ENCODE data around the gene FAM13A.

DNA sequence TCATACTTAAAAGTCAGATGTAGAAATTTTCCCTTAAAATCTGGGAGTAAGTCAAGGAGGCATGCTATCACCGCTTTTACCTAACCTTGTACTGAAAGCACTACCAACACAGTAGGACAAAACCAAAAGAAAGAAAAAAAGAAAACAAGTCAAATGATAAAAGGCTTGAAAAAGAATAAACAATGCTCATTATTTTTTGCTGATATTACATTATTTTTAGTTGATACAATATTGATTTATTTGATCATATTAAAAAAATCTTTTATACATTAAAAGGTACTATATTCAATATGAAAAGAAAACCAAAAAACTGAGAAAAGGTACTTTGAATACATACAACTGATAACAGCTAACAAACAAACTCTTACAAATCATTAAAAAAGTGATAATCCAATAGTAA lies 164.3 kb downstream of the FAM13A start:
- TF ChIP-seq, protein P1, sequence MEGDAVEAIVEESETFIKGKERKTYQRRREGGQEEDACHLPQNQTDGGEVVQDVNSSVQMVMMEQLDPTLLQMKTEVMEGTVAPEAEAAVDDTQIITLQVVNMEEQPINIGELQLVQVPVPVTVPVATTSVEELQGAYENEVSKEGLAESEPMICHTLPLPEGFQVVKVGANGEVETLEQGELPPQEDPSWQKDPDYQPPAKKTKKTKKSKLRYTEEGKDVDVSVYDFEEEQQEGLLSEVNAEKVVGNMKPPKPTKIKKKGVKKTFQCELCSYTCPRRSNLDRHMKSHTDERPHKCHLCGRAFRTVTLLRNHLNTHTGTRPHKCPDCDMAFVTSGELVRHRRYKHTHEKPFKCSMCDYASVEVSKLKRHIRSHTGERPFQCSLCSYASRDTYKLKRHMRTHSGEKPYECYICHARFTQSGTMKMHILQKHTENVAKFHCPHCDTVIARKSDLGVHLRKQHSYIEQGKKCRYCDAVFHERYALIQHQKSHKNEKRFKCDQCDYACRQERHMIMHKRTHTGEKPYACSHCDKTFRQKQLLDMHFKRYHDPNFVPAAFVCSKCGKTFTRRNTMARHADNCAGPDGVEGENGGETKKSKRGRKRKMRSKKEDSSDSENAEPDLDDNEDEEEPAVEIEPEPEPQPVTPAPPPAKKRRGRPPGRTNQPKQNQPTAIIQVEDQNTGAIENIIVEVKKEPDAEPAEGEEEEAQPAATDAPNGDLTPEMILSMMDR (CRISPR knock-in tag; IDR thresholded peaks at IDR 0.05) = no peak
- TF ChIP-seq, protein P2, sequence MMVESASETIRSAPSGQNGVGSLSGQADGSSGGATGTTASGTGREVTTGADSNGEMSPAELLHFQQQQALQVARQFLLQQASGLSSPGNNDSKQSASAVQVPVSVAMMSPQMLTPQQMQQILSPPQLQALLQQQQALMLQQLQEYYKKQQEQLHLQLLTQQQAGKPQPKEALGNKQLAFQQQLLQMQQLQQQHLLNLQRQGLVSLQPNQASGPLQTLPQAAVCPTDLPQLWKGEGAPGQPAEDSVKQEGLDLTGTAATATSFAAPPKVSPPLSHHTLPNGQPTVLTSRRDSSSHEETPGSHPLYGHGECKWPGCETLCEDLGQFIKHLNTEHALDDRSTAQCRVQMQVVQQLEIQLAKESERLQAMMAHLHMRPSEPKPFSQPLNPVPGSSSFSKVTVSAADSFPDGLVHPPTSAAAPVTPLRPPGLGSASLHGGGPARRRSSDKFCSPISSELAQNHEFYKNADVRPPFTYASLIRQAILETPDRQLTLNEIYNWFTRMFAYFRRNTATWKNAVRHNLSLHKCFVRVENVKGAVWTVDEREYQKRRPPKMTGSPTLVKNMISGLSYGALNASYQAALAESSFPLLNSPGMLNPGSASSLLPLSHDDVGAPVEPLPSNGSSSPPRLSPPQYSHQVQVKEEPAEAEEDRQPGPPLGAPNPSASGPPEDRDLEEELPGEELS (CRISPR knock-in tag; IDR thresholded peaks at IDR 0.05) = no peak
- TF ChIP-seq, protein P3, sequence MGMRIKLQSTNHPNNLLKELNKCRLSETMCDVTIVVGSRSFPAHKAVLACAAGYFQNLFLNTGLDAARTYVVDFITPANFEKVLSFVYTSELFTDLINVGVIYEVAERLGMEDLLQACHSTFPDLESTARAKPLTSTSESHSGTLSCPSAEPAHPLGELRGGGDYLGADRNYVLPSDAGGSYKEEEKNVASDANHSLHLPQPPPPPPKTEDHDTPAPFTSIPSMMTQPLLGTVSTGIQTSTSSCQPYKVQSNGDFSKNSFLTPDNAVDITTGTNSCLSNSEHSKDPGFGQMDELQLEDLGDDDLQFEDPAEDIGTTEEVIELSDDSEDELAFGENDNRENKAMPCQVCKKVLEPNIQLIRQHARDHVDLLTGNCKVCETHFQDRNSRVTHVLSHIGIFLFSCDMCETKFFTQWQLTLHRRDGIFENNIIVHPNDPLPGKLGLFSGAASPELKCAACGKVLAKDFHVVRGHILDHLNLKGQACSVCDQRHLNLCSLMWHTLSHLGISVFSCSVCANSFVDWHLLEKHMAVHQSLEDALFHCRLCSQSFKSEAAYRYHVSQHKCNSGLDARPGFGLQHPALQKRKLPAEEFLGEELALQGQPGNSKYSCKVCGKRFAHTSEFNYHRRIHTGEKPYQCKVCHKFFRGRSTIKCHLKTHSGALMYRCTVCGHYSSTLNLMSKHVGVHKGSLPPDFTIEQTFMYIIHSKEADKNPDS (CRISPR knock-in tag; IDR thresholded peaks at IDR 0.05) = no peak
- no peak for TF ChIP-seq EHMT2 (IDR thresholded peaks at IDR 0.05; ENCODE audit: borderline replicate concordance, low read depth, low read length)
- TF ChIP-seq ZNF558 (CRISPR knock-in tag; IDR thresholded peaks at IDR 0.05; ENCODE audit: borderline replicate concordance) = no peak
- no peak for TF ChIP-seq JUND (CRISPR knock-in tag; IDR thresholded peaks at IDR 0.05)
- TF ChIP-seq, protein P4, sequence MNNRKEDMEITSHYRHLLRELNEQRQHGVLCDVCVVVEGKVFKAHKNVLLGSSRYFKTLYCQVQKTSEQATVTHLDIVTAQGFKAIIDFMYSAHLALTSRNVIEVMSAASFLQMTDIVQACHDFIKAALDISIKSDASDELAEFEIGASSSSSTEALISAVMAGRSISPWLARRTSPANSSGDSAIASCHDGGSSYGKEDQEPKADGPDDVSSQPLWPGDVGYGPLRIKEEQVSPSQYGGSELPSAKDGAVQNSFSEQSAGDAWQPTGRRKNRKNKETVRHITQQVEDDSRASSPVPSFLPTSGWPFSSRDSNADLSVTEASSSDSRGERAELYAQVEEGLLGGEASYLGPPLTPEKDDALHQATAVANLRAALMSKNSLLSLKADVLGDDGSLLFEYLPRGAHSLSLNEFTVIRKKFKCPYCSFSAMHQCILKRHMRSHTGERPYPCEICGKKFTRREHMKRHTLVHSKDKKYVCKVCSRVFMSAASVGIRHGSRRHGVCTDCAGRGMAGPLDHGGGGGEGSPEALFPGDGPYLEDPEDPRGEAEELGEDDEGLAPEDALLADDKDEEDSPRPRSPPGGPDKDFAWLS (CRISPR knock-in tag; IDR thresholded peaks at IDR 0.05; ENCODE audit: borderline replicate concordance) = no peak
- TF ChIP-seq, protein P5, sequence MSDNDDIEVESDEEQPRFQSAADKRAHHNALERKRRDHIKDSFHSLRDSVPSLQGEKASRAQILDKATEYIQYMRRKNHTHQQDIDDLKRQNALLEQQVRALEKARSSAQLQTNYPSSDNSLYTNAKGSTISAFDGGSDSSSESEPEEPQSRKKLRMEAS (IDR thresholded peaks at IDR 0.05) = no peak
- no peak for TF ChIP-seq HDAC2 (CRISPR knock-in tag; IDR thresholded peaks at IDR 0.05)
- TF ChIP-seq, protein P6, sequence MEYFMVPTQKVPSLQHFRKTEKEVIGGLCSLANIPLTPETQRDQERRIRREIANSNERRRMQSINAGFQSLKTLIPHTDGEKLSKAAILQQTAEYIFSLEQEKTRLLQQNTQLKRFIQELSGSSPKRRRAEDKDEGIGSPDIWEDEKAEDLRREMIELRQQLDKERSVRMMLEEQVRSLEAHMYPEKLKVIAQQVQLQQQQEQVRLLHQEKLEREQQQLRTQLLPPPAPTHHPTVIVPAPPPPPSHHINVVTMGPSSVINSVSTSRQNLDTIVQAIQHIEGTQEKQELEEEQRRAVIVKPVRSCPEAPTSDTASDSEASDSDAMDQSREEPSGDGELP (IDR thresholded peaks at IDR 0.05; ENCODE audit: borderline replicate concordance, low read depth) = no peak
